ENCODE data around the gene WRNIP1.

- TF ChIP-seq CTCF (IDR thresholded peaks at IDR 0.05) (no peak), EP300 (IDR thresholded peaks at IDR 0.05) (peak in 1 of 2 donors; percentile 69), POLR2A (IDR thresholded peaks at IDR 0.05) (no peak)
These were observed 505 bp upstream of the WRNIP1 start for GRCh38 chr6:2764610-2765165.
